ENCODE results near the gene ZSCAN5B.

The ZSCAN5B gene

GRCh38 chr19:56145698-56146097 is 51.9 kb downstream of the ZSCAN5B start:
- no peak overlapping the region for H3K27ac ChIP-seq
- H3K9ac ChIP-seq: no peak overlapping the region
- no peaks in the 10 kb centered on the region for H3K27me3 ChIP-seq
- TF ChIP-seq Cebpa-rat (IDR thresholded peaks at IDR 0.05): no peak
- H3K4me1 ChIP-seq: peaks cover 36% of the 10 kb centered on the region
- no peak overlapping the region for H3K4me3 ChIP-seq
- H4K20me1 ChIP-seq: peaks cover 78% of the 10 kb centered on the region
- H3K9me3 ChIP-seq: no peaks in the 10 kb centered on the region
- peaks cover 63% of the 10 kb centered on the region for H3K36me3 ChIP-seq
- no peak overlapping the region for H3K4me2 ChIP-seq

GRCh38 chr19:56144831-56145230 is 52.8 kb downstream of the ZSCAN5B start:
- Histone ChIP-seq H3K4me3 (no peak overlapping the region), H3K9ac (peak overlapping the region; percentile 73; the same call in 1 of the 2 replicates), H3K27me3 (no peaks in the 10 kb centered on the region), H3K4me2 (peak overlapping the region; percentile 92), H3K27ac (peak overlapping the region; percentile 50), H3K36me3 (peaks cover 55% of the 10 kb centered on the region), H4K20me1 (peaks cover 69% of the 10 kb centered on the region), H3K9me3 (no peaks in the 10 kb centered on the region), H3K4me1 (peaks cover 42% of the 10 kb centered on the region)
- TF ChIP-seq Cebpa-rat (IDR thresholded peaks at IDR 0.05): no peak

- Histone ChIP-seq H3K9ac (peak overlapping the region; percentile 73), H3K9me3 (no peaks in the 10 kb centered on the region), H3K4me3 (no peak overlapping the region), H3K4me2 (peak overlapping the region; percentile 92), H4K20me1 (peaks cover 65% of the 10 kb centered on the region), H3K27me3 (no peaks in the 10 kb centered on the region), H3K4me1 (peaks cover 47% of the 10 kb centered on the region), H3K27ac (peak overlapping the region; percentile 50), H3K36me3 (peaks cover 51% of the 10 kb centered on the region)
- no peak for TF ChIP-seq Cebpa-rat (IDR thresholded peaks at IDR 0.05)
These were observed 53.2 kb downstream of the ZSCAN5B start for GRCh38 chr19:56144376-56144775.

- Histone ChIP-seq H3K4me1 (peaks cover 48% of the 10 kb centered on the region), H3K4me2 (peak overlapping the region; percentile 92), H3K36me3 (peaks cover 40% of the 10 kb centered on the region), H3K27me3 (no peaks in the 10 kb centered on the region), H3K27ac (peak overlapping the region; percentile 50), H3K4me3 (peak overlapping the region; percentile 77), H3K9ac (peak overlapping the region; percentile 73), H4K20me1 (peaks cover 54% of the 10 kb centered on the region), H3K9me3 (no peaks in the 10 kb centered on the region)
- TF ChIP-seq Cebpa-rat (IDR thresholded peaks at IDR 0.05): no peak
These were observed 54.6 kb downstream of the ZSCAN5B start for GRCh38 chr19:56142897-56143434.

GRCh38 chr19:56142087-56142787 is 55.3 kb downstream of the ZSCAN5B start:
- Histone ChIP-seq H3K4me2 (peak overlapping the region; percentile 92), H3K9me3 (no peaks in the 10 kb centered on the region), H3K4me3 (peak overlapping the region; percentile 77), H3K27ac (peak overlapping the region; percentile 63), H4K20me1 (peaks cover 47% of the 10 kb centered on the region), H3K4me1 (peaks cover 54% of the 10 kb centered on the region), H3K36me3 (peaks cover 33% of the 10 kb centered on the region), H3K27me3 (no peaks in the 10 kb centered on the region), H3K9ac (peak overlapping the region; percentile 73)
- TF ChIP-seq Cebpa-rat (IDR thresholded peaks at IDR 0.05): no peak

GRCh38 chr19:56141417-56141993 is 56.1 kb downstream of the ZSCAN5B start:
- Histone ChIP-seq H3K9me3 (no peaks in the 10 kb centered on the region), H3K27me3 (no peaks in the 10 kb centered on the region), H4K20me1 (peaks cover 40% of the 10 kb centered on the region), H3K4me2 (peak overlapping the region; percentile 92), H3K27ac (peak overlapping the region; percentile 63), H3K36me3 (peaks cover 26% of the 10 kb centered on the region), H3K9ac (peak overlapping the region; percentile 73), H3K4me1 (peaks cover 62% of the 10 kb centered on the region), H3K4me3 (peak overlapping the region; percentile 77)
- TF ChIP-seq Cebpa-rat (IDR thresholded peaks at IDR 0.05): no peak

- Histone ChIP-seq H3K36me3 (peaks cover 19% of the 10 kb centered on the region), H3K27ac (peak within 1 kb of the TSS; percentile 78), H3K27me3 (no peaks in the 10 kb centered on the region), H3K4me1 (peaks cover 68% of the 10 kb centered on the region), H3K4me3 (peak within 1 kb of the TSS; percentile 77), H4K20me1 (peaks cover 33% of the 10 kb centered on the region), H3K9me3 (no peaks in the 10 kb centered on the region), H3K9ac (peak within 1 kb of the TSS; percentile 73), H3K4me2 (peak within 1 kb of the TSS; percentile 99)
- TF ChIP-seq Cebpa-rat (IDR thresholded peaks at IDR 0.05): no peak
These were observed 56.8 kb downstream of the ZSCAN5B start, which contains the start of gene ZNF444 for GRCh38 chr19:56140583-56141416. ZNF444 (plus strand) TSS chr19:56141287; CDS start chr19:56146912, 5,625 bp downstream.

GRCh38 chr19:56139847-56140582 is 57.6 kb downstream of the ZSCAN5B start:
- Histone ChIP-seq H3K4me1 (peaks cover 74% of the 10 kb centered on the region), H4K20me1 (peaks cover 25% of the 10 kb centered on the region), H3K27me3 (no peaks in the 10 kb centered on the region), H3K36me3 (peaks cover 11% of the 10 kb centered on the region), H3K4me3 (peak overlapping the region; percentile 77), H3K9me3 (no peaks in the 10 kb centered on the region), H3K27ac (peak overlapping the region; percentile 78), H3K4me2 (peak overlapping the region; percentile 99), H3K9ac (peak overlapping the region; percentile 64)
- TF ChIP-seq Cebpa-rat (IDR thresholded peaks at IDR 0.05): no peak

Data from BLaER1 (cell line).